H1 (cell line): ENCODE data around the gene SLC1A4. TPM values are rescaled to one million over a fixed set of nuclear protein-coding genes. Genes with fewer than 3 reads are reported as not detected.

ENCODE experiments used
- SUZ12 ChIP-seq: fragments of 200-600 bp; sonication (generic); IDR thresholded peaks from 2 replicates; pipeline ENCODE4 v1.6.1; 2012; ENCODE audit warnings: mild to moderate bottlenecking, inconsistent platforms, low read length, moderate library complexity, mixed read lengths
- TAF1 ChIP-seq: IDR thresholded peaks from 2 replicates; pipeline ENCODE4 v1.6.1; 2011; ENCODE audit warnings: mild to moderate bottlenecking, low read depth, low read length
- polyA plus RNA-seq, 7 experiments: library from polyadenylated mRNA; depleted of rRNA in 3 of 7; stranded (reverse) in 5 of 7; unstranded in 2 of 7; fragments of >200 nt in 5 of 7; fragments of 200-250 nt in 2 of 7; gene quantifications; 1 replicate in 5 of 7; 2 replicates in 1 of 7; 4 replicates in 1 of 7; pipeline versions ENCODE4 v1.2.1 to v1.2.3, GENCODE V29; 2011 to 2013; ENCODE audit warnings: missing spikeins in 2 of 7, mixed read lengths in 2 of 7
- total RNA-seq: library from RNA; stranded (reverse); fragmentation: NEBNext Ultra II Directional; extraction: Animal tissue kit (Norgen Biotek cat#: 25700); gene quantifications from 2 replicates; pipeline ENCODE4 v1.2.1, GENCODE V29; 2021
- TF ChIP-seq, protein P1 (sequence below): fragments of 300-600 bp; sonication (generic); IDR thresholded peaks from 2 replicates; pipeline ENCODE4 v1.7.1; 2012; ENCODE audit warnings: low read length, moderate library complexity, mild to moderate bottlenecking, inconsistent platforms; ENCODE audit not compliant: insufficient replicate concordance
- TF ChIP-seq, protein P2 (sequence below): IDR thresholded peaks from 2 replicates; pipeline ENCODE4 v1.6.1; 2012; ENCODE audit warnings: low read length, inconsistent platforms

SLC1A4 gene
- total and polyA plus RNA-seq, 2 of the 8 experiments (the other 6 are each of a cell fraction or from before 2014, with no cell fraction given): 0.44 to 0.86 TPM

DNA sequence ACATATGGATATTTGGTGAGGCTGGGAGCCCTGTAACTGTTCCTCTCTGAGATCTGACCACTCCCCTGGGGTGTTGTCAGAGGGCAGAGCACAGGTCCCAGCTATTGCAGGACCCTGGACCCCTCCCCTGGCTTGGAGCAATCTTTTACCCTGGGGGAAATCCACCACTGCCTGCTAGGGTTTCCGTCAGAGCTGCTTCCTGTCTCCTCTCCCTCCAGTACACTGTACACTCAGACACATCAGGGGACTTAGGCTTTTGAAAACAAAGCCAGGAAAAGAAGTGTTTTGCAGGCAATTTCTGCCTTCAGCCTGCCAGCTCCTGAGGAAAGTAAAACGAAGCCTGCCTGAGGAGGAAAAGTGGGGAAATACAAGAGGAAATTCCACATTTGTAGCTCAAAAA is 53.8 kb downstream of the SLC1A4 start (continued):
- TF ChIP-seq, protein P1, sequence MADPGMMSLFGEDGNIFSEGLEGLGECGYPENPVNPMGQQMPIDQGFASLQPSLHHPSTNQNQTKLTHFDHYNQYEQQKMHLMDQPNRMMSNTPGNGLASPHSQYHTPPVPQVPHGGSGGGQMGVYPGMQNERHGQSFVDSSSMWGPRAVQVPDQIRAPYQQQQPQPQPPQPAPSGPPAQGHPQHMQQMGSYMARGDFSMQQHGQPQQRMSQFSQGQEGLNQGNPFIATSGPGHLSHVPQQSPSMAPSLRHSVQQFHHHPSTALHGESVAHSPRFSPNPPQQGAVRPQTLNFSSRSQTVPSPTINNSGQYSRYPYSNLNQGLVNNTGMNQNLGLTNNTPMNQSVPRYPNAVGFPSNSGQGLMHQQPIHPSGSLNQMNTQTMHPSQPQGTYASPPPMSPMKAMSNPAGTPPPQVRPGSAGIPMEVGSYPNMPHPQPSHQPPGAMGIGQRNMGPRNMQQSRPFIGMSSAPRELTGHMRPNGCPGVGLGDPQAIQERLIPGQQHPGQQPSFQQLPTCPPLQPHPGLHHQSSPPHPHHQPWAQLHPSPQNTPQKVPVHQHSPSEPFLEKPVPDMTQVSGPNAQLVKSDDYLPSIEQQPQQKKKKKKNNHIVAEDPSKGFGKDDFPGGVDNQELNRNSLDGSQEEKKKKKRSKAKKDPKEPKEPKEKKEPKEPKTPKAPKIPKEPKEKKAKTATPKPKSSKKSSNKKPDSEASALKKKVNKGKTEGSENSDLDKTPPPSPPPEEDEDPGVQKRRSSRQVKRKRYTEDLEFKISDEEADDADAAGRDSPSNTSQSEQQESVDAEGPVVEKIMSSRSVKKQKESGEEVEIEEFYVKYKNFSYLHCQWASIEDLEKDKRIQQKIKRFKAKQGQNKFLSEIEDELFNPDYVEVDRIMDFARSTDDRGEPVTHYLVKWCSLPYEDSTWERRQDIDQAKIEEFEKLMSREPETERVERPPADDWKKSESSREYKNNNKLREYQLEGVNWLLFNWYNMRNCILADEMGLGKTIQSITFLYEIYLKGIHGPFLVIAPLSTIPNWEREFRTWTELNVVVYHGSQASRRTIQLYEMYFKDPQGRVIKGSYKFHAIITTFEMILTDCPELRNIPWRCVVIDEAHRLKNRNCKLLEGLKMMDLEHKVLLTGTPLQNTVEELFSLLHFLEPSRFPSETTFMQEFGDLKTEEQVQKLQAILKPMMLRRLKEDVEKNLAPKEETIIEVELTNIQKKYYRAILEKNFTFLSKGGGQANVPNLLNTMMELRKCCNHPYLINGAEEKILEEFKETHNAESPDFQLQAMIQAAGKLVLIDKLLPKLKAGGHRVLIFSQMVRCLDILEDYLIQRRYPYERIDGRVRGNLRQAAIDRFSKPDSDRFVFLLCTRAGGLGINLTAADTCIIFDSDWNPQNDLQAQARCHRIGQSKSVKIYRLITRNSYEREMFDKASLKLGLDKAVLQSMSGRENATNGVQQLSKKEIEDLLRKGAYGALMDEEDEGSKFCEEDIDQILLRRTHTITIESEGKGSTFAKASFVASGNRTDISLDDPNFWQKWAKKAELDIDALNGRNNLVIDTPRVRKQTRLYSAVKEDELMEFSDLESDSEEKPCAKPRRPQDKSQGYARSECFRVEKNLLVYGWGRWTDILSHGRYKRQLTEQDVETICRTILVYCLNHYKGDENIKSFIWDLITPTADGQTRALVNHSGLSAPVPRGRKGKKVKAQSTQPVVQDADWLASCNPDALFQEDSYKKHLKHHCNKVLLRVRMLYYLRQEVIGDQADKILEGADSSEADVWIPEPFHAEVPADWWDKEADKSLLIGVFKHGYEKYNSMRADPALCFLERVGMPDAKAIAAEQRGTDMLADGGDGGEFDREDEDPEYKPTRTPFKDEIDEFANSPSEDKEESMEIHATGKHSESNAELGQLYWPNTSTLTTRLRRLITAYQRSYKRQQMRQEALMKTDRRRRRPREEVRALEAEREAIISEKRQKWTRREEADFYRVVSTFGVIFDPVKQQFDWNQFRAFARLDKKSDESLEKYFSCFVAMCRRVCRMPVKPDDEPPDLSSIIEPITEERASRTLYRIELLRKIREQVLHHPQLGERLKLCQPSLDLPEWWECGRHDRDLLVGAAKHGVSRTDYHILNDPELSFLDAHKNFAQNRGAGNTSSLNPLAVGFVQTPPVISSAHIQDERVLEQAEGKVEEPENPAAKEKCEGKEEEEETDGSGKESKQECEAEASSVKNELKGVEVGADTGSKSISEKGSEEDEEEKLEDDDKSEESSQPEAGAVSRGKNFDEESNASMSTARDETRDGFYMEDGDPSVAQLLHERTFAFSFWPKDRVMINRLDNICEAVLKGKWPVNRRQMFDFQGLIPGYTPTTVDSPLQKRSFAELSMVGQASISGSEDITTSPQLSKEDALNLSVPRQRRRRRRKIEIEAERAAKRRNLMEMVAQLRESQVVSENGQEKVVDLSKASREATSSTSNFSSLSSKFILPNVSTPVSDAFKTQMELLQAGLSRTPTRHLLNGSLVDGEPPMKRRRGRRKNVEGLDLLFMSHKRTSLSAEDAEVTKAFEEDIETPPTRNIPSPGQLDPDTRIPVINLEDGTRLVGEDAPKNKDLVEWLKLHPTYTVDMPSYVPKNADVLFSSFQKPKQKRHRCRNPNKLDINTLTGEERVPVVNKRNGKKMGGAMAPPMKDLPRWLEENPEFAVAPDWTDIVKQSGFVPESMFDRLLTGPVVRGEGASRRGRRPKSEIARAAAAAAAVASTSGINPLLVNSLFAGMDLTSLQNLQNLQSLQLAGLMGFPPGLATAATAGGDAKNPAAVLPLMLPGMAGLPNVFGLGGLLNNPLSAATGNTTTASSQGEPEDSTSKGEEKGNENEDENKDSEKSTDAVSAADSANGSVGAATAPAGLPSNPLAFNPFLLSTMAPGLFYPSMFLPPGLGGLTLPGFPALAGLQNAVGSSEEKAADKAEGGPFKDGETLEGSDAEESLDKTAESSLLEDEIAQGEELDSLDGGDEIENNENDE: no peak
- TF ChIP-seq, protein P2, sequence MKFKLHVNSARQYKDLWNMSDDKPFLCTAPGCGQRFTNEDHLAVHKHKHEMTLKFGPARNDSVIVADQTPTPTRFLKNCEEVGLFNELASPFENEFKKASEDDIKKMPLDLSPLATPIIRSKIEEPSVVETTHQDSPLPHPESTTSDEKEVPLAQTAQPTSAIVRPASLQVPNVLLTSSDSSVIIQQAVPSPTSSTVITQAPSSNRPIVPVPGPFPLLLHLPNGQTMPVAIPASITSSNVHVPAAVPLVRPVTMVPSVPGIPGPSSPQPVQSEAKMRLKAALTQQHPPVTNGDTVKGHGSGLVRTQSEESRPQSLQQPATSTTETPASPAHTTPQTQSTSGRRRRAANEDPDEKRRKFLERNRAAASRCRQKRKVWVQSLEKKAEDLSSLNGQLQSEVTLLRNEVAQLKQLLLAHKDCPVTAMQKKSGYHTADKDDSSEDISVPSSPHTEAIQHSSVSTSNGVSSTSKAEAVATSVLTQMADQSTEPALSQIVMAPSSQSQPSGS: no peak
- no peak for TF ChIP-seq TAF1
- no peak for TF ChIP-seq SUZ12
